Left kidney (tissue), 2 donors: ENCODE measurements around the gene LRRC7. TPM values are rescaled to one million over a fixed set of nuclear protein-coding genes. Genes with fewer than 3 reads are reported as not detected.
"Not testable (repeated sequence)": the region's sequence is repeated elsewhere in the genome, so short reads cannot be mapped to it uniquely, and the experiment has no call there.

Source experiments
- DNase-seq: peaks from one replicate; pipeline ENCODE4 v3.0.0-alpha.2; 2013
- polyA plus RNA-seq: library from polyadenylated mRNA; unstranded; fragments of 120-200 nt; gene quantifications from one replicate; pipeline ENCODE4 v1.2.1, GENCODE V29; 2013; ENCODE audit not compliant: insufficient read length

LRRC7 gene
- polyA plus RNA-seq, 1 donor, result 14.2 TPM

GRCh38 chr1:69693921-69694675 is 126.4 kb downstream of the LRRC7 start:
- DNase-seq, result no peak

GRCh38 chr1:69697340-69697739 is 129.6 kb downstream of the LRRC7 start:
- DNase-seq, result no peak

DNA sequence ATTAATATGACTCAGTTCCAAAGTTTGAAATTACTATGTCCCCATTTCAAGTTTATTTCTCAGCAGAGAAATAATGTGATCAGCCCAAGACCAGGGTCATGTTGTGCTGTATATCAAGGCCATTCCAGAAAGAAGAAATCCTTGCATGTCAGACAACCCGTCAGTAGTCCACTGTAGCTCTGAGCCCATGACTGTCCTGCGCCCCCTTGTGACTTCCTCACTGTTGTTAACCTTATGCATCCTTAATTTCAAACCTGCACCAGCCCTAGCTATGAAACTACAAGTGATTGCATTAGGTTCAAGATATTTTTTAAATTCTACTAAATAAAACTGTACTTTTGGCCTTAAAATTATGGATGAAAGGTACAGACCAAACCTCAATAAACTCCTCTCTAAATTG is 133.0 kb downstream of the LRRC7 start:
- DNase-seq, result no peak

DNA sequence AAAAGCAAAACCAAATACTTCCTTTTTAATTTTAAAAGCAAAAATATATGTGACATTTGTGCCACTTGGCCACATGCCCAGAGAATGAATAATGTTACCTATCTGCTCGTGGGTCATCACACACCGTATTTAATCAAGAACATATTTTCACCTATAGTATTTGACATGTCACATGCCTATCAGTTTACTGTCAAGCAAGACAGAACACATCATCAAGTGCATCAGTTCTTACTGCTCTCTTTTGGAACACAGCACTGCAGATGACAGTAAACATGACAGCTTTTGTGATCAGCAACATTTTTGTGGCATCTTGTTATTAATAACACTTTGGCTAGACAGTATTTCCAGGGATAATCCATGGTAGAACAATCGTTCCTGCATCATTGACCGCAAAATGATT is 134.4 kb downstream of the LRRC7 start:
- DNase-seq, result no peak

- DNase-seq, result no peak
These were observed 138.8 kb downstream of the LRRC7 start for GRCh38 chr1:69706473-69706872.

GRCh38 chr1:69707103-69707502 is 139.4 kb downstream of the LRRC7 start:
- no peak for DNase-seq

DNA sequence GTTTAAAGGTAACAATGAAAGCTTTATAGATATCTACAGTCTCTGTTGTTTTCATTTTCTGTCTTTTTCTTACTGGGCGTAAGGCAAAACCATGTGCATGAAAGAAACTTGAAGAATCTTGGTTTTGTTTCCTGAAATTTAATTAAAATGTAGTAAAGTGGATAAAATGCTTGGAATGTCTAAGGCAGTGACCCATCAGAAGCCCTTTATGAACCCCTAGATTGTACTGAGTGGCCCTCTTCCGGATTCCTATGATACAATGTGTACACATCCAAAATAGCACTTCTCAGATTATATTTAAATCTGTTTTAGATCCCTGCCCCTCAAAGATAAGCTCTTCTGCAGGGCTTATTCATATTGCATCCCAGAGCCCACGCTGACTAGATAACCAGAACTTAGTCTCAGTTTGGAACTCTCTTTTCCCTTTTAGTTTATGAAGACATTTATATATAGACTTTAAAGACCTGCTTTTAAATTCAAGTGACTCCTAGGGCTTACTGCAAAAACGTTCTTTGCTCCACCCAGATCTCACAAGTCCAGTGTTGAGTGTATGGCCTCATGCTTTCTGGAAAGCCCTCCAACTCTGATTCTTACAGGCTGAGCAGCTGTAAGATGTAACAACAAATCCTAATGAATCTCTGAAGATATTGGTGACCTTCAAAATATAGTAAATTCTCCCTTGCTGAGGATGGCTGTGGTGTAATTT is 142.9 kb downstream of the LRRC7 start:
- no peak for DNase-seq

DNA sequence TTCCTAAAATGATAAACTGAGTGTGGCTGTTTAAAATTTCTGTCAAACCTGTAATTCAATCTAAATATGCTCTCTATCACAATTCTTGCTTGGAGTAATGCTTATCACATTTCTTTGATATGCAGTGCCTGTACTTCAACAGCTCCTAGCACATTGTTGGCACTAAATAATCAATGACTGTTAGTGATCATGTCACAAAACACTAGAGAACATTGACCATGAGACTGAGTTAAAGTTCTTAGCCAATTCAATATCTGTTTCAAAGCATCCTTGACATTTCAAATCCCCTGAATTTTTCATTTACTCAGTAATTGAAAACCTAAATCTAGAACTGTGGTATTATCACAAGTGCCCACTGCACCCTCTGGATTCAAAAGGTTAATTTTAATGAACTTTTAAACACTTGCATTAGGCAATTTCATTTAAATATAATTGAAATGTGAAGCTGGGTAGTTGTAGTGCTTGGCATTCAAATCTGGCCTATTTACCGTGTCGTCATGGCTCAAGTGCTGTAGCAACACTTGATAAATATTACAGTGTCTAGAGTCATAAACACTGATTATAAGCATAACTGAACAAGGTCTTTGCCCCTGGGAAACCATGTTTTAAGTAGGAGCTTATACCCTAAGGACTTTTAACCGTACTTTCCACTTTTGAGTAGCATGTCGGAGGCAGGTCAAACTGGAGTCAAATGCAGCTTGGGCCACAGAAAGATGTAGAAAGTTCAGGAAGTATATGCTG is 143.6 kb downstream of the LRRC7 start:
- no peak for DNase-seq

DNA sequence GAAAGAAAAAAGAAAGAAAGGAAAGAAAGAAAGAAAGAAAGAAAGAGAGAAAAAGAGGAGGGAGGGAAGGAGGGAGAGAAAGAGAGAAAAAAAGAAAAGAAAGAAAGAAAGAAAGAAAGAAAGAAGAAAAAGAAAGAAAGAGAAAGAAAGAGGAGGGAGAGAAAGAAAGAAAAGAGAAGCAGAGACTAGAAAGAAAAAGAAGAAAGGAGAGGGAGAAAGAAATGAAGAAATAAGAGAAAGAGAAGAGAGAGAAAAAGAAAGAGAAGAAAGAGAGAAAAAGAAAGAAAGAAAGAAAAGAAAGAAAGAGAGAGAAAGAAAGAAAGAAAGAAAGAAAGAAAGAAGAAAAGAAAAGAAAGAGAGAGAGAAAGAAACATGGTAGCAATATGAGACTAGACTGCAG is 150.1 kb downstream of the LRRC7 start:
- not testable (repeated sequence) for DNase-seq

- DNase-seq, result no peak
These were observed 160.5 kb downstream of the LRRC7 start for GRCh38 chr1:69728206-69728605.

- no peak for DNase-seq
These were observed 165.3 kb downstream of the LRRC7 start for GRCh38 chr1:69733061-69733460.

DNA sequence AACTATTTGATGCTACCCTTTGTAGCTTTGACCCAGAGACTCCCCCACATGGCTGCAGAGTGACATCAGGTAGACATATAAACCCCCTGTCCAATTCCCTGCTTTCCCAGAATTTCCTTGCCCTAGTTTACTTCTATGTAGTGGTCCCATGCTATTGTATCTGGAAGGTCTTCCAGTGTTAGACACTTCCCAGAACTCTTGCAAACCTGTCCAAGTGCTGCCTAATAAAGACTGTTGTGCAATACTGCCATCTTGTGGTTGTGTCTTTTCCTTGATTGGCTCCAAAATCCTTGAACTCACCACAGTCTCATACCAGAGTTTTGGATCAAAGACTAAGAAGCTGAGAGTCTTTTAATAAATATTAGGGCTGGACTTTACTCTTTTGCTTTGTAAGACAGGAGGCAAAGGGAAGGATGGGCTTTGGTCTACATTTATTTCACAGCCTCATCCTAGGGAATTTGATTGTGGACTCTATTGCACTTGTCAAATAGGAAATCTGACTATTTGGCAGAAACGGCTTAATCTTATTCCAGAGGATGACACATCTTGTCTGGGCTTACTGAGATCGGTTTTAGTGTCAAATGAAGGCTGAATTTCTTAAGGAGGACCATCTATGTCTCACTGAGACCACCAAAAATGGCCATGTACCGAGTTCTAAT is 169.9 kb downstream of the LRRC7 start:
- peak; percentile 50 for DNase-seq

GRCh38 chr1:69738458-69739250 is 170.9 kb downstream of the LRRC7 start:
- no peak for DNase-seq

GRCh38 chr1:69739251-69739605 is 171.5 kb downstream of the LRRC7 start:
- no peak for DNase-seq

DNA sequence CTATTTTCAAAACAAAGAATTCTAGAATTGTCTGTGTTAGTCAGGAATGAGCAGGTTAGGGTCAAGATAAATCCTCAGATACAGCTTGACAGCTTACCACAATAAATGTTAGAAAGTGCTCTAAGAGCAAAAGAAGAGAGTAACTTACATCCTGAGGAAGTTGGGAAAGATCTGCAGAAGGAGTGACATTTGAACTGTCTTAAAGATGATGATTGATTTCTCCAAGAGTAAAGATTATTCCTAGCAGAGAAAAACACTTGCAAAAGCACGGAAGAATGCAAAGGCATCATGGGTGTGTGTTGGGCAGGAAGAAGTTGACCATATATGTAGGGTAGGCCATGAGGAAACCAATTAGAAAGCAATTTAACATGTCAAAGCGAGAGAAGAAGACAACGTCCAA is 175.4 kb downstream of the LRRC7 start:
- no peak for DNase-seq

DNA sequence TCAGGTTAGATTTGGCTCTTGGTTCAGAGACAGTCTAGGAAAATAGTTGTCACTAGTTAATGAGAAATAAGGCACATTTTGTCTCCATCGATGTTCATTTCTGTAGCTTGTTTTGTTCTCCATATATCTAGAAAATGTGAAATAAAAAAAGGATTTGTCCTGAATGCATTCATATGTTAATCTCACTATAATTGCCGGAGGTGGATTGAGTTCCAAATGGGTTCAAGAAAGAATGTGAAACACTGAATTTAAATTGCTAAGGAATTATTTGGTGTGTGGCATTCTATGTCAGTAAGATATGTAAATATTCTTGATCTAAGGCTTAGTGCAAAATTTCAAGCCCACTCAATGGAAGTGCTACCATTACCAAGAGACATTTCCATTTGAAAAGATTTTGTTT is 176.7 kb downstream of the LRRC7 start:
- no peak for DNase-seq

DNA sequence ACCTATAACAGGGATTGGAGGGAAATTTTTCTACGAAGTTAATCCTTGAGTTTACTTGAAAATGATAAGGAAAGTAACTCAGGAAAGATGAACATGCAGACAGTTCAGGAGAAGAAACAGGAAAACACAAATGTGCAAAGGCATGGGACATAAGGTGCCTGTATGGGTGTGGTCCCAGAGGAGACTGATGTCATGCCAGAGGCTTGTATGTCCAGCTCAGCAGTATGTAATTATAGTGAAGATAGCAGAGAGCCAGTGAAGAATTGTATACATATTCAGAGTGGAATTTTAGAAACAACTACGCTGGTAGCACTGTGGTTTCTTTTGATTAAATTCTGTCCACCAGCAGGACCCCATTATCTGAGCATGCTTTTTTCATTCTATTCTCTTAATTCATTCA is 179.5 kb downstream of the LRRC7 start:
- DNase-seq, result no peak

- no peak for DNase-seq
These were observed 182.9 kb downstream of the LRRC7 start for GRCh38 chr1:69750638-69751037.

- no peak for DNase-seq
These were observed 185.1 kb downstream of the LRRC7 start for GRCh38 chr1:69752831-69753230.

- no peak for DNase-seq
These were observed 186.8 kb downstream of the LRRC7 start for GRCh38 chr1:69754521-69754920.

DNA sequence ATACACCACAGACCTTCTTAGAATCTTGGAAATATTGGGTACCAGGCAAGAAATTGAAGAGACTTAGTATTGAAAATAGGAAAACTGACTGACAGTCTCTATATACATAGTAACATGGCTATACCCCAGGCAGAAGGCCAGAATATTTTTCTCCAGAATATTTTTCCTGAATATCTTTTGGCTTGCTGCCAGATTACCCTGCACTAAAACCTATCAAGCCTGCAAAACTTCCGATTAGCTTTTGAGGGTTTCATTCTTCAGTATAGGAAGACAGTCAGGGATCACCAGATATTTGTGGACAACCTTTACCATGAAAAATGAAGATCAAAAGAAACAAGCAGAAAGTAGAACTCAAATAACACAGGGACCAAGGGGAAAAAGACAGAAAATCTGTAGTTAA is 187.9 kb downstream of the LRRC7 start:
- no peak for DNase-seq

DNA sequence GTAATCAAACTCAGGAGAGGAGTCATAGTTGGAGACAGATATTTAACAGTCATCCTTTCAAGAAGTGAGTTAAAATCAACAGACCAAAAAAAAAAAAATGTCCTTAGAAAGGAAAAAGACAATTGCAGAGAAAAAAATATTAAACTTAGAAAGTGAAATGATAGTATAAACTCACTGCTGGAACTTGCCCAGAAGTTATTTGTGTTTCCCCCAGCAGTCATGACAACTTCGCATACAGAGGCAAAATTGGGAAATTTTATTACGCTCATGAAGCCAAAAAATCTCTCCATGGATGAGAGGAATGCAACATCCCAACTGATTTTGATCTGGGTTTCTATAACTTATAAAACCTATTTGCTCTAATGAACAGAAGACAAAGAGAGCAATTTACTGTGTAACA is 198.2 kb downstream of the LRRC7 start:
- DNase-seq, result no peak
